Endothelial cell of umbilical vein (primary cell): Measurements from ENCODE around the gene TYK2. TPM values are rescaled to one million over a fixed set of nuclear protein-coding genes. Genes with fewer than 3 reads are reported as not detected.

Source experiments
- BruUV-seq: library from RNA; stranded (reverse); fragments of 400-500 nt; replicated peaks from 2 replicates; lab custom pipeline; 2021; lab: Mats Ljungman, UMichigan
- CTCF ChIA-PET: fragments of 300-600, 350-600 bp; sonication (Branson Sonifier 250); formaldehyde crosslinking; loops from one replicate; lab custom pipeline; 2021; ENCODE audit warnings: antibody characterized with exemption, inconsistent platforms; lab: Charles Lee
- POLR2A ChIA-PET: fragments of 300-600, 350-600 bp; sonication (Branson Sonifier 250); formaldehyde crosslinking; loops from one replicate; lab custom pipeline; 2021; ENCODE audit warnings: antibody characterized with exemption, inconsistent platforms; lab: Charles Lee
- DNase-seq: peaks from one replicate; pipeline ENCODE4 v3.0.0-alpha.2; 2011; ENCODE audit warnings: low read depth, low spot score
- FAIRE-seq: peaks from 2 replicates; lab custom pipeline; 2011; peaks lifted over from hg19 to GRCh38; lab: Jason Lieb, UNC
- H2AFZ ChIP-seq: 2 replicates; pipeline ENCODE4 v1.6.0; 2012; ENCODE audit warnings: low read depth, low read length, control low read depth, inconsistent platforms
- H3K27ac ChIP-seq: 2 replicates; pipeline ENCODE4 v1.5.1; 2011; ENCODE audit warnings: low read depth, mild to moderate bottlenecking, control low read depth, low read length, moderate library complexity; ENCODE audit not compliant: insufficient read depth
- H3K27me3 ChIP-seq, 2 experiments: 2 replicates each; pipeline versions ENCODE4 v1.6.0 to v1.6.1; 2011; ENCODE audit warnings: low read length in 2 of 2, mixed read lengths in 1 of 2; ENCODE audit not compliant: control insufficient read depth in 2 of 2, insufficient read depth in 2 of 2
- H3K36me3 ChIP-seq, 2 experiments: 2 replicates in 1 of 2; 3 replicates in 1 of 2; pipeline ENCODE4 v1.5.1; 2011; ENCODE audit warnings: low read length in 2 of 2, mild to moderate bottlenecking in 1 of 2, moderate library complexity in 1 of 2; ENCODE audit not compliant: control insufficient read depth in 2 of 2, insufficient read depth in 2 of 2; ENCODE audit errors: extremely low read depth in 1 of 2
- H3K4me1 ChIP-seq: 3 replicates; pipeline ENCODE4 v1.5.1; 2011; ENCODE audit warnings: mild to moderate bottlenecking, low read length; ENCODE audit not compliant: control insufficient read depth, insufficient read depth; ENCODE audit errors: extremely low read depth
- H3K4me2 ChIP-seq: 2 replicates; pipeline ENCODE4 v1.6.1; 2011; ENCODE audit warnings: low read length, control low read depth, mixed read lengths; ENCODE audit not compliant: insufficient read depth
- H3K4me3 ChIP-seq, 3 experiments: fragments of 200-600 bp in 1 of 3; sonication (generic), shearing (Covaris generic) in 1 of 3; replicated peaks in 1 of 3; 2 replicates each; pipeline ENCODE4 v1.5.1; 2011 to 2016; ENCODE audit warnings: control low read depth in 3 of 3, low read length in 3 of 3, mild to moderate bottlenecking in 2 of 3, inconsistent platforms in 1 of 3, low read depth in 1 of 3, moderate library complexity in 1 of 3; ENCODE audit not compliant: insufficient read depth in 1 of 3
- H3K79me2 ChIP-seq: 2 replicates; pipeline ENCODE4 v1.6.0; 2012; ENCODE audit warnings: low read length, inconsistent platforms; ENCODE audit not compliant: control insufficient read depth, insufficient read depth
- H3K9ac ChIP-seq: replicated peaks from 2 replicates; pipeline ENCODE3; 2011; ENCODE audit warnings: low read length, control low read depth; ENCODE audit not compliant: insufficient read depth; ENCODE audit errors: extremely low read depth
- H3K9me1 ChIP-seq: replicated peaks from 3 replicates; pipeline ENCODE4 v1.6.0; 2011; ENCODE audit warnings: mild to moderate bottlenecking, low read length; ENCODE audit not compliant: control insufficient read depth, insufficient read depth; ENCODE audit errors: extremely low read depth
- H3K9me3 ChIP-seq: replicated peaks from 2 replicates; pipeline ENCODE4 v1.5.1; 2012; ENCODE audit warnings: low read length, inconsistent platforms; ENCODE audit not compliant: control insufficient read depth, insufficient read depth
- H4K20me1 ChIP-seq: replicated peaks from 2 replicates; pipeline ENCODE3; 2011; ENCODE audit warnings: mild to moderate bottlenecking, low read length; ENCODE audit not compliant: control insufficient read depth, insufficient read depth; ENCODE audit errors: extremely low read depth
- CTCF ChIP-seq, 2 donors: IDR thresholded peaks; 1 replicate in 1 of 2; 2 replicates in 1 of 2; pipeline ENCODE4 v1.5.1; 2011; ENCODE audit warnings: low read length in 2 of 2, mild to moderate bottlenecking in 2 of 2, moderate library complexity in 2 of 2, control low read depth in 1 of 2, inconsistent platforms in 1 of 2, low read depth in 1 of 2; ENCODE audit not compliant: insufficient read depth in 1 of 2; ENCODE audit errors: extremely low read depth in 1 of 2
- EZH2 ChIP-seq: IDR thresholded peaks from 2 replicates; pipeline ENCODE4 v1.6.1; 2012; ENCODE audit warnings: borderline replicate concordance, low read depth, mild to moderate bottlenecking, moderate library complexity, low read length, inconsistent platforms; ENCODE audit not compliant: severe bottlenecking
- FOS ChIP-seq: IDR thresholded peaks from 2 replicates; pipeline ENCODE4 v1.6.1; 2011; ENCODE audit warnings: mild to moderate bottlenecking, low read length, moderate library complexity, borderline replicate concordance; ENCODE audit not compliant: insufficient read depth
- GATA2 ChIP-seq: IDR thresholded peaks from 2 replicates; pipeline ENCODE4 v1.7.0; 2011; ENCODE audit warnings: low read depth, mild to moderate bottlenecking, moderate library complexity, mixed read lengths, low read length; ENCODE audit not compliant: insufficient read length, insufficient read depth
- JUN ChIP-seq: IDR thresholded peaks from 2 replicates; pipeline ENCODE4 v1.6.1; 2011; ENCODE audit warnings: borderline replicate concordance, low read depth; ENCODE audit not compliant: insufficient read length, insufficient read depth
- MAX ChIP-seq: IDR thresholded peaks from 2 replicates; pipeline ENCODE4 v1.6.1; 2011; ENCODE audit not compliant: insufficient read depth, insufficient read length
- MYC ChIP-seq: IDR thresholded peaks from one replicate; pipeline ENCODE4 v1.6.1; 2011; ENCODE audit warnings: mild to moderate bottlenecking, low read depth, low read length
- POLR2A ChIP-seq: IDR thresholded peaks from 2 replicates; pipeline ENCODE4 v1.6.1; 2012; ENCODE audit warnings: low read depth, mild to moderate bottlenecking, control low read depth, low read length
- POLR2AphosphoS5 ChIP-seq: IDR thresholded peaks from 2 replicates; pipeline ENCODE4 v1.6.1; 2012; ENCODE audit warnings: low read depth, mild to moderate bottlenecking, control low read depth, low read length, moderate library complexity; ENCODE audit not compliant: insufficient read depth
- dilution Hi-C: fragments of 300-500 bp; cut with MboI; formaldehyde crosslinking; loops from one replicate; pipeline ENCODE4 v1.15.0; 2019; ENCODE audit warnings: low sequenced_read_pairs; ENCODE audit not compliant: extremely low pct_ligation_motif_present
- intact Hi-C: fragments of 100-400 bp; cut with micrococcal nuclease; formaldehyde crosslinking; loops from one replicate; pipeline ENCODE4 v1.10.0; 2022
- polyA plus RNA-seq, 4 experiments: library from polyadenylated mRNA; depleted of rRNA in 3 of 4; stranded (reverse) in 3 of 4; unstranded in 1 of 4; fragments of >200 nt; gene quantifications; 2 replicates each; pipeline versions ENCODE4 v1.2.1 to v1.2.3, GENCODE V29; 2011 to 2012; ENCODE audit warnings: missing spikeins in 1 of 4
- total RNA-seq: library from RNA; stranded (reverse); gene quantifications from 2 replicates; pipeline ENCODE4 v1.2.3, GENCODE V29; 2021

The TYK2 gene
- total and polyA plus RNA-seq, 2 donors (not counting 3 experiments of a cell fraction or from before 2014, with no cell fraction given), result 92.9 to 138 TPM

GRCh38 chr19:10334588-10335351 is 45.6 kb downstream of the TYK2 start:
- Histone ChIP-seq H3K9ac (no peak overlapping the region), H3K79me2 (peaks cover 23% of the 10 kb centered on the region), H3K9me3 (no peaks in the 10 kb centered on the region), H3K9me1 (no peaks in the 10 kb centered on the region), H4K20me1 (no peaks in the 10 kb centered on the region), H2AFZ (peak overlapping the region; percentile 67), H3K27ac (no peak overlapping the region), H3K4me1 (peaks cover 16% of the 10 kb centered on the region), H3K4me2 (peak overlapping the region; percentile 64), H3K4me3 (peak overlapping the region; percentile 8 to 71 (median 31)), H3K36me3 (peaks cover under 1 to 2% of the 10 kb centered on the region in 2 experiments), H3K27me3 (no peaks in the 10 kb centered on the region)
- peak; percentile 24 for TF ChIP-seq MYC
- peak; percentile 63 for TF ChIP-seq POLR2A
- TF ChIP-seq POLR2AphosphoS5, result peak; percentile 80
- TF ChIP-seq JUN, result no peak
- no peak for TF ChIP-seq FOS
- TF ChIP-seq GATA2, result no peak
- TF ChIP-seq CTCF (IDR thresholded peaks at IDR 0.05; ENCODE audit: extremely low read depth in 1 of 2, insufficient read depth in 1 of 2, low read depth in 1 of 2, low read length in 2 of 2), result peak in 1 of 2 donors; percentile 10
- TF ChIP-seq EZH2, result no peak
- TF ChIP-seq MAX, result no peak
- intact Hi-C loops (loop anchor here (1.0 to 5.0 kb wide), 3 partner anchors 44 to 82 kb away; partner anchors contain the start of genes MRPL4 and TYK2), dilution Hi-C loops (no loop called here)
- CTCF ChIA-PET, result interaction anchor here (0.7 to 3.5 kb wide), 12 partner anchors 10 to 75 kb away, joined by 3 to 23 read pairs (median 6); partner anchors contain the start of genes CDC37, ICAM1 and TYK2
- POLR2A ChIA-PET, result interaction anchor here (0.8 to 2.2 kb wide), 3 partner anchors 12 to 63 kb away, joined by 3 to 13 read pairs (median 4); partner anchors contain the start of genes ICAM1 and TYK2
- BruUV-seq, result no TSS peak
- FAIRE-seq, result peak; percentile 99
- DNase-seq, result peak; percentile 98
